Omental fat pad (tissue), 4 donors: ENCODE measurements around the gene CALCOCO2. TPM values are rescaled to one million over a fixed set of nuclear protein-coding genes. Genes with fewer than 3 reads are reported as not detected.

Source experiments
- ATAC-seq: fragments of 150-250 bp; one replicate; pipeline ENCODE4 v1.9.1; 2016; ENCODE audit warnings: mild to moderate bottlenecking, moderate library complexity; ENCODE audit not compliant: low FRiP score
- DNase-seq: peaks from one replicate; pipeline ENCODE4 v3.0.0-alpha.2; 2019; ENCODE audit warnings: low spot score
- CTCF ChIP-seq, 3 donors: fragments of 450-650 bp; IDR thresholded peaks; one replicate each; pipeline ENCODE4 v1.5.1; 2016 to 2017; ENCODE audit warnings: antibody characterized with exemption in 3 of 3, mild to moderate bottlenecking in 3 of 3, moderate library complexity in 2 of 3
- total RNA-seq, 4 donors: library from RNA; depleted of rRNA; stranded (reverse); fragments of >200 nt; gene quantifications; one replicate each; pipeline ENCODE4 v1.1.0, GENCODE V29; 2016

Gene CALCOCO2
- total RNA-seq, 4 donors from 2014 or later, result 107 to 356 (median 135) TPM

DNA sequence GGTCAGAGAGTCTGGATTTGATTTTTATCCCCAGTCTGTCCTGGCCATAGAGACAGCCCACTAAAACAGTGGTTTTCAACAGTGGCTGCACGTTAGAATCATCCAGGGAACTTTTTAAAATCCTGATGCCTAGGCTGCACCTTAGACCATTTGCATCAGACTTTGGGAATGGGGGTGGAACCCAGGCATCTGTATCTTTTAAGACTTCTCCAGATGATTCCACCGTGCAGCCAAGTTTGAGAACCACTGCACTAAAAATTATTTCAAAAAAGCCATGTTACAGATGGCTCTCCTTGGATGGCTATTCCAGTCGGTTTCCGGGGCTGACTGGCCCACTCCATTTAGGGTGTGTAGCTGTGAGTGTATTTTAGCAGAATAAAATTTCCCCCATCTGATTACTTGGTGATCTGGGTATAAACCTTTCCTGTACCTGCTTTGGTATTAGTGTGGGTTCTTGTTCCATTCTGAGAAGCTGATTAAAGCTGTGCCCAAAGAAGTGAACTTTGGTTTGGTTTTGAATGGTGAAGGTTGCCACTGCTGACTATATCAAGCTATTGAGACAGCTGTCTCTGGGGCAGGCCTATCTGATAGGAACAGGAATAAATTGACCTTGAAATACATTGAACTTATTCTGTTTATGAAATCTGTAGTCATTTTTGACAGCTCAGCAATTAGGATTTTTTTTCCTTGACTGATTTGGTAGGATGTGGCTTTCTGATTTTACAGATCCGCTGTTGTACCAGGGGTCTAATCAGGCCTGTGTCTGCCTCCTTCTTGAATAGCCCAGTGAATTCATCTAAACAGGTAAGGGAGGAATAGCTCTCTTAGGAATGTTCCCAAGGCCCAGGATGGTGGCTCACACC is 63.0 kb downstream of the CALCOCO2 start:
- no peak for DNase-seq
- TF ChIP-seq CTCF (IDR thresholded peaks at IDR 0.05), result no peak
- ATAC-seq, result no peak

DNA sequence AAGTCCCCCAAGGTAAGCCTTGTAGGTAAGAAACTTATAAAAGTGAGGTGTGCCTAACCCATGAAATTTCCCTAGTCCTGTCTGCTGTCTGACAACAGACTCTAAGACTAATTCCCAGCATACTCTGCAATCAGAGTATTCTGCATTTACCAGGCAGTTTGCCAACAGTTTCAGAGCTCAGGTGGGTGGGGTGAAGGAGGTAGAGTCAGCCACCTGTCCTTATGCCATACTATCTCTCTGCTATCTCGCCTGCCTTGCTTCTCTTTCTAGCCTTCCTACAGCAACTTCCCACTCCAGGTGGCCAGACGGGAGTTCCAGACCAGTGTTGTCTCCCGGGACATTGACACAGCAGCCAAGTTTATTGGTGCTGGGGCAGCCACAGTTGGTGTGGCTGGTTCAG is 64.1 kb downstream of the CALCOCO2 start:
- no peak for TF ChIP-seq CTCF (IDR thresholded peaks at IDR 0.05)
- ATAC-seq (no peak), DNase-seq (no peak)

- TF ChIP-seq CTCF (IDR thresholded peaks at IDR 0.05), result no peak
- ATAC-seq, result no peak
- DNase-seq, result no peak
Observed at GRCh38 chr17:48901241-48901640, 70.4 kb downstream of the CALCOCO2 start.

GRCh38 chr17:48903401-48903800 is 72.6 kb downstream of the CALCOCO2 start:
- no peak for TF ChIP-seq CTCF (IDR thresholded peaks at IDR 0.05)
- ATAC-seq, result no peak
- no peak for DNase-seq

DNA sequence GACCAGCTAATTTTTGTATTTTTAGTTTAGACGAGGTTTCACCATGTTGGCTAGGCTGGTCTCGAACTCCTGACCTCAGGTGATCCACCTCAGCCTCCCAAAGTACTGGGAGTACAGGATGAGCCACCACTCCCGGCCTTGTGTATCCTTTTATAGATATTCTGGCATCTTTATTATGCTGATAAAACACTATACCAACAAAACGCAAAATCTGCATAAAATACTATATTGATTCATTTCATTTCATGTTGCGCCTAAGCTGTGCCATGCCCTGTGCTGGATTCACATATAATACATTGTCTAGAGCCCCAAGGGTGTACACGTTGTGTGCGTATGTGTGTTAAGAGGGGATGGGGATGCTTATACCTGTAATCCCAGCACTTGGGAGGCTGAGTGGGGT is 73.6 kb downstream of the CALCOCO2 start:
- ATAC-seq (no peak), DNase-seq (no peak)
- TF ChIP-seq CTCF (IDR thresholded peaks at IDR 0.05), result no peak

GRCh38 chr17:48905987-48906515 is 75.2 kb downstream of the CALCOCO2 start:
- ATAC-seq (no peak), DNase-seq (no peak)
- no peak for TF ChIP-seq CTCF (IDR thresholded peaks at IDR 0.05)

GRCh38 chr17:48907713-48908046 is 76.8 kb downstream of the CALCOCO2 start:
- TF ChIP-seq CTCF (IDR thresholded peaks at IDR 0.05), result no peak
- DNase-seq (no peak), ATAC-seq (no peak)
